SK-N-SH (cell line): ENCODE data around the gene BNC2. TPM values are rescaled to one million over a fixed set of nuclear protein-coding genes. Genes with fewer than 3 reads are reported as not detected.

ENCODE experiments used
- CTCF ChIA-PET: fragments of 300-600, 350-600 bp; formaldehyde crosslinking; extraction: SDS; loops from one replicate; lab custom pipeline; 2021; lab: Yijun Ruan, JAX
- POLR2A ChIA-PET: fragments of 350-600 bp; sonication (Branson Sonifier 250); formaldehyde crosslinking; extraction: SDS; loops from one replicate; lab custom pipeline; 2020; ENCODE audit warnings: antibody characterized with exemption, inconsistent platforms; lab: Yijun Ruan, JAX
- DNase-seq: peaks from one replicate; pipeline ENCODE4 v3.0.0; 2012
- H2AFZ ChIP-seq: fragments of 200-600 bp; sonication (generic); 2 replicates; pipeline ENCODE4 v1.8.1; 2016; ENCODE audit warnings: antibody characterized with exemption, mild to moderate bottlenecking, low read depth
- H3F3A ChIP-seq: fragments of 200-600 bp; sonication (generic); replicated peaks from 2 replicates; pipeline ENCODE3; 2016; ENCODE audit warnings: antibody characterized with exemption, mild to moderate bottlenecking; ENCODE audit not compliant: insufficient read depth
- H3K27ac ChIP-seq, 2 experiments: fragments of 200-500 bp in 1 of 2; fragments of 200-600 bp in 1 of 2; sonication (Bioruptor generic) in 1 of 2; sonication (generic), shearing (Covaris generic) in 1 of 2; 2 replicates each; pipeline versions ENCODE4 v1.5.1 to v1.6.1; 2014 to 2016; ENCODE audit warnings: low read depth in 2 of 2, inconsistent platforms in 1 of 2, low read length in 1 of 2, mild to moderate bottlenecking in 1 of 2, mixed read lengths in 1 of 2
- H3K27me3 ChIP-seq: fragments of 200-600 bp; sonication (generic), shearing (Covaris generic); 2 replicates; pipeline ENCODE4 v1.6.1; 2016; ENCODE audit warnings: mixed run types; ENCODE audit not compliant: insufficient read depth
- H3K36me3 ChIP-seq, 2 experiments: fragments of 200-500 bp in 1 of 2; fragments of 200-600 bp in 1 of 2; sonication (Bioruptor generic) in 1 of 2; sonication (generic) in 1 of 2; replicated peaks in 1 of 2; 2 replicates each; pipeline versions ENCODE3 to v1.5.1; 2014 to 2016; ENCODE audit warnings: low read length in 1 of 2, mild to moderate bottlenecking in 1 of 2; ENCODE audit not compliant: insufficient read depth in 2 of 2, control insufficient read depth in 1 of 2
- H3K4me1 ChIP-seq, 2 experiments: fragments of 200-500 bp in 1 of 2; fragments of 200-600 bp in 1 of 2; sonication (Bioruptor generic) in 1 of 2; sonication (generic), shearing (Covaris generic) in 1 of 2; 2 replicates each; pipeline versions ENCODE4 v1.5.1 to v1.6.1; 2014 to 2016; ENCODE audit warnings: low read depth in 1 of 2, low read length in 1 of 2, mixed run types in 1 of 2; ENCODE audit not compliant: insufficient read depth in 2 of 2, control insufficient read depth in 1 of 2
- H3K4me2 ChIP-seq: fragments of 200-600 bp; sonication (generic), shearing (Covaris generic); 2 replicates; pipeline ENCODE4 v1.6.1; 2017; ENCODE audit warnings: mixed run types
- H3K4me3 ChIP-seq, 2 experiments: fragments of 200-500 bp in 1 of 2; fragments of 200-600 bp in 1 of 2; sonication (Bioruptor generic) in 1 of 2; sonication (generic), shearing (Covaris generic) in 1 of 2; 2 replicates each; pipeline versions ENCODE4 v1.5.1 to v1.8.1; 2014 to 2016; ENCODE audit warnings: low read depth in 2 of 2, inconsistent platforms in 1 of 2, low read length in 1 of 2, mild to moderate bottlenecking in 1 of 2, mixed read lengths in 1 of 2, moderate library complexity in 1 of 2
- H3K79me2 ChIP-seq: fragments of 200-600 bp; sonication (generic); 2 replicates; pipeline ENCODE4 v1.8.1; 2017; ENCODE audit warnings: mild to moderate bottlenecking; ENCODE audit not compliant: insufficient read depth
- H3K9ac ChIP-seq: fragments of 200-600 bp; sonication (generic); 2 replicates; pipeline ENCODE4 v1.6.1; 2017; ENCODE audit warnings: mixed run types
- H3K9me2 ChIP-seq: fragments of 200-600 bp; sonication (generic); 2 replicates; pipeline ENCODE4 v1.6.1; 2017; ENCODE audit warnings: mixed run types
- H3K9me3 ChIP-seq: fragments of 200-600 bp; sonication (generic); 2 replicates; pipeline ENCODE4 v1.6.1; 2017; ENCODE audit warnings: mixed run types, mild to moderate bottlenecking, moderate library complexity
- H4K20me1 ChIP-seq: fragments of 200-600 bp; sonication (generic); 2 replicates; pipeline ENCODE4 v1.6.1; 2017; ENCODE audit warnings: mild to moderate bottlenecking, mixed run types; ENCODE audit not compliant: insufficient read depth
- ELF1 ChIP-seq: IDR thresholded peaks from 2 replicates; pipeline ENCODE4 v1.4.0; 2012
- GABPA ChIP-seq: IDR thresholded peaks from 2 replicates; pipeline ENCODE4 v1.4.0; 2012; ENCODE audit warnings: low read depth, mild to moderate bottlenecking
- GATA2 ChIP-seq: sonication (generic); formaldehyde crosslinking; IDR thresholded peaks from 2 replicates; pipeline ENCODE4 v1.5.0; 2020; ENCODE audit warnings: mild to moderate bottlenecking, missing genetic modification reagents
- MEF2A ChIP-seq: IDR thresholded peaks from 2 replicates; pipeline ENCODE4 v1.4.0; 2012; ENCODE audit warnings: low read depth, borderline replicate concordance
- MXI1 ChIP-seq: IDR thresholded peaks from 2 replicates; pipeline ENCODE4 v1.6.1; 2012; ENCODE audit warnings: mild to moderate bottlenecking, low read depth, low read length, improper control_type of control experiment
- NFIC ChIP-seq: IDR thresholded peaks from 2 replicates; pipeline ENCODE4 v1.4.0; 2012; ENCODE audit warnings: borderline replicate concordance
- NRF1 ChIP-seq: IDR thresholded peaks from 2 replicates; pipeline ENCODE4 v1.6.1; 2012; ENCODE audit warnings: low read depth, mild to moderate bottlenecking, low read length
- RCOR1 ChIP-seq: fragments of 150-350 bp; IDR thresholded peaks from 2 replicates; pipeline ENCODE4 v1.6.1; 2017; ENCODE audit warnings: antibody characterized with exemption, low read length
- RFX5 ChIP-seq: IDR thresholded peaks from 2 replicates; pipeline ENCODE4 v1.6.1; 2012; ENCODE audit warnings: mild to moderate bottlenecking, improper control_type of control experiment, low read length
- SIN3A ChIP-seq: IDR thresholded peaks from 2 replicates; pipeline ENCODE4 v1.6.1; 2012; ENCODE audit warnings: low read depth, mild to moderate bottlenecking, low read length, moderate library complexity, borderline replicate concordance
- TAF1 ChIP-seq: IDR thresholded peaks from 2 replicates; pipeline ENCODE4 v1.6.1; 2012; ENCODE audit warnings: low read depth, mild to moderate bottlenecking, low read length, moderate library complexity, borderline replicate concordance
- TEAD4 ChIP-seq: IDR thresholded peaks from 2 replicates; pipeline ENCODE4 v1.4.0; 2012; ENCODE audit warnings: mild to moderate bottlenecking, borderline replicate concordance; ENCODE audit not compliant: insufficient read depth
- YY1 ChIP-seq: IDR thresholded peaks from 2 replicates; pipeline ENCODE4 v1.4.0; 2012; ENCODE audit warnings: low read depth, mild to moderate bottlenecking
- ZBTB33 ChIP-seq: IDR thresholded peaks from 2 replicates; pipeline ENCODE4 v1.4.0; 2012; ENCODE audit warnings: low read depth, borderline replicate concordance
- WGBS: methylation state at CpG from one replicate; pipeline ENCODE4 v1.1.6; 2017; ENCODE audit warnings: low lambda C conversion rate; 5-methylcytosine and 5-hydroxymethylcytosine counted together
- polyA plus RNA-seq, 3 experiments: library from polyadenylated mRNA; depleted of rRNA; stranded (reverse); fragments of >200 nt; gene quantifications; 2 replicates each; pipeline ENCODE4 v1.2.3, GENCODE V29; 2012
- TF ChIP-seq, protein P1 (sequence below): fragments of 150-350 bp; IDR thresholded peaks from 2 replicates; pipeline ENCODE4 v1.6.1; 2017; ENCODE audit warnings: antibody characterized with exemption, low read length, low read depth, borderline replicate concordance
- TF ChIP-seq, protein P2 (sequence below): IDR thresholded peaks from 2 replicates; pipeline ENCODE4 v1.4.0; 2012; ENCODE audit warnings: low read depth, borderline replicate concordance

Gene BNC2
- polyA plus RNA-seq, 1 of the 3 experiments (the other 2 are of a cell fraction): 8.8 TPM

GRCh38 chr9:16512281-16512680 lies 358.2 kb downstream of the BNC2 start:
- no peak overlapping the region for H3K27ac ChIP-seq
- no peaks in the 10 kb centered on the region for H3K36me3 ChIP-seq
- no peak overlapping the region for H2AFZ ChIP-seq
- no peaks in the 10 kb centered on the region for H3K9me3 ChIP-seq
- H4K20me1 ChIP-seq: no peaks in the 10 kb centered on the region
- TF ChIP-seq, protein P1, sequence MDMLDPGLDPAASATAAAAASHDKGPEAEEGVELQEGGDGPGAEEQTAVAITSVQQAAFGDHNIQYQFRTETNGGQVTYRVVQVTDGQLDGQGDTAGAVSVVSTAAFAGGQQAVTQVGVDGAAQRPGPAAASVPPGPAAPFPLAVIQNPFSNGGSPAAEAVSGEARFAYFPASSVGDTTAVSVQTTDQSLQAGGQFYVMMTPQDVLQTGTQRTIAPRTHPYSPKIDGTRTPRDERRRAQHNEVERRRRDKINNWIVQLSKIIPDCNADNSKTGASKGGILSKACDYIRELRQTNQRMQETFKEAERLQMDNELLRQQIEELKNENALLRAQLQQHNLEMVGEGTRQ: no peak
- TF ChIP-seq ELF1 (no peak), NRF1 (no peak), RCOR1 (no peak), NFIC (no peak), GABPA (no peak), MEF2A (no peak), YY1 (no peak), RFX5 (no peak), SIN3A (no peak), TEAD4 (no peak), TAF1 (no peak), MXI1 (no peak)
- TF ChIP-seq, protein P2, sequence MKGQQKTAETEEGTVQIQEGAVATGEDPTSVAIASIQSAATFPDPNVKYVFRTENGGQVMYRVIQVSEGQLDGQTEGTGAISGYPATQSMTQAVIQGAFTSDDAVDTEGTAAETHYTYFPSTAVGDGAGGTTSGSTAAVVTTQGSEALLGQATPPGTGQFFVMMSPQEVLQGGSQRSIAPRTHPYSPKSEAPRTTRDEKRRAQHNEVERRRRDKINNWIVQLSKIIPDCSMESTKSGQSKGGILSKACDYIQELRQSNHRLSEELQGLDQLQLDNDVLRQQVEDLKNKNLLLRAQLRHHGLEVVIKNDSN: no peak
- no peak for DNase-seq
- H3K9ac ChIP-seq: no peak overlapping the region
- 90% methylated on average over 4 of the region's 4 CpGs for WGBS
- ChIA-PET POLR2A (no interaction called here), CTCF (no interaction called here)
- no peaks in the 10 kb centered on the region for H3K27me3 ChIP-seq
- peaks cover 15 to 38% of the 10 kb centered on the region in 2 experiments for H3K4me1 ChIP-seq
- H3K4me2 ChIP-seq: no peak overlapping the region
- H3F3A ChIP-seq: peaks cover 36% of the 10 kb centered on the region
- no peak overlapping the region for H3K4me3 ChIP-seq
- no peaks in the 10 kb centered on the region for H3K9me2 ChIP-seq
- peaks cover 34% of the 10 kb centered on the region for H3K79me2 ChIP-seq

DNA sequence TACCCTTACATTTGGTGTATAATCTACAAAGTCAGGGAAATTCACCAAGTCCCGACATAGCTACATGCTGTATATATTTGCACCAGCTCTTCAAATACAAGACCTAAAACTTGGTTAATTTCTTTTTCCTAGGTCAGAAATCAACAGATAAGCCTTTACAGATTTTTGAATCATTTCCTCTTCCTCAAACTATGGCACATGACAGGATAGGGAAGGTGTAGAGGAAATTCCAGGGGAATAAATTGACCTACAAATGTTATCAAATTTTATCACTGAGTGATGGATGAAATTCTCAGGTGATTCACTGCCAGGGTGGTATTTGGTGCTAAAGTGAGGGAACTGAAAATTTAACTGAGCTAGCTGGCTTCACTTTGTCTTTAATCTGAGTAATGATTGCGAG lies 360.0 kb downstream of the BNC2 start:
- H3K4me1 ChIP-seq: peaks cover 8 to 31% of the 10 kb centered on the region in 2 experiments
- ChIA-PET CTCF (interaction anchor here (0.9 kb wide), 1 partner anchor 11 kb away, joined by 3 read pairs; no protein-coding TSS in a partner anchor), POLR2A (no interaction called here)
- TF ChIP-seq GABPA: no peak
- no peak for TF ChIP-seq ZBTB33
- no peak for TF ChIP-seq MXI1
- TF ChIP-seq GATA2 (CRISPR knock-in tag): no peak
- no peak for TF ChIP-seq MEF2A
- no peaks in the 10 kb centered on the region for H3K27me3 ChIP-seq
- no peak for DNase-seq
- WGBS: 90% methylated on average over 2 of the region's 2 CpGs
- H3K4me3 ChIP-seq: no peak overlapping the region
- H3K36me3 ChIP-seq: no peaks in the 10 kb centered on the region
- peak overlapping the region; percentile 2; the same call in 1 of the 2 replicates for H3K9ac ChIP-seq
- no peaks in the 10 kb centered on the region for H3K9me2 ChIP-seq
- H3K27ac ChIP-seq: peak overlapping the region; percentile 19 to 75; a peak in 3 of 4 replicates
- peaks cover 32% of the 10 kb centered on the region for H3F3A ChIP-seq
- H4K20me1 ChIP-seq: no peaks in the 10 kb centered on the region
- peaks cover 32% of the 10 kb centered on the region for H3K79me2 ChIP-seq
- H2AFZ ChIP-seq: no peak overlapping the region; the same call in 1 of the 2 replicates
- peak overlapping the region; percentile 18; the same call in 1 of the 2 replicates for H3K4me2 ChIP-seq
- H3K9me3 ChIP-seq: no peaks in the 10 kb centered on the region
